SK-N-SH (cell line): ENCODE results near the gene TIAM1. TPM values are rescaled to one million over a fixed set of nuclear protein-coding genes. Genes with fewer than 3 reads are reported as not detected.

Source experiments
- CTCF ChIA-PET: fragments of 300-600, 350-600 bp; formaldehyde crosslinking; extraction: SDS; loops from one replicate; lab custom pipeline; 2021; lab: Yijun Ruan, JAX
- POLR2A ChIA-PET: fragments of 350-600 bp; sonication (Branson Sonifier 250); formaldehyde crosslinking; extraction: SDS; loops from one replicate; lab custom pipeline; 2020; ENCODE audit warnings: antibody characterized with exemption, inconsistent platforms; lab: Yijun Ruan, JAX
- DNase-seq: peaks from one replicate; pipeline ENCODE4 v3.0.0; 2012
- H2AFZ ChIP-seq: fragments of 200-600 bp; sonication (generic); 2 replicates; pipeline ENCODE4 v1.8.1; 2016; ENCODE audit warnings: antibody characterized with exemption, mild to moderate bottlenecking, low read depth
- H3F3A ChIP-seq: fragments of 200-600 bp; sonication (generic); replicated peaks from 2 replicates; pipeline ENCODE3; 2016; ENCODE audit warnings: antibody characterized with exemption, mild to moderate bottlenecking; ENCODE audit not compliant: insufficient read depth
- H3K27ac ChIP-seq, 2 experiments: fragments of 200-500 bp in 1 of 2; fragments of 200-600 bp in 1 of 2; sonication (Bioruptor generic) in 1 of 2; sonication (generic), shearing (Covaris generic) in 1 of 2; 2 replicates each; pipeline versions ENCODE4 v1.5.1 to v1.6.1; 2014 to 2016; ENCODE audit warnings: low read depth in 2 of 2, inconsistent platforms in 1 of 2, low read length in 1 of 2, mild to moderate bottlenecking in 1 of 2, mixed read lengths in 1 of 2
- H3K27me3 ChIP-seq: fragments of 200-600 bp; sonication (generic), shearing (Covaris generic); 2 replicates; pipeline ENCODE4 v1.6.1; 2016; ENCODE audit warnings: mixed run types; ENCODE audit not compliant: insufficient read depth
- H3K36me3 ChIP-seq, 2 experiments: fragments of 200-500 bp in 1 of 2; fragments of 200-600 bp in 1 of 2; sonication (Bioruptor generic) in 1 of 2; sonication (generic) in 1 of 2; replicated peaks in 1 of 2; 2 replicates each; pipeline versions ENCODE3 to v1.5.1; 2014 to 2016; ENCODE audit warnings: low read length in 1 of 2, mild to moderate bottlenecking in 1 of 2; ENCODE audit not compliant: insufficient read depth in 2 of 2, control insufficient read depth in 1 of 2
- H3K4me1 ChIP-seq, 2 experiments: fragments of 200-500 bp in 1 of 2; fragments of 200-600 bp in 1 of 2; sonication (Bioruptor generic) in 1 of 2; sonication (generic), shearing (Covaris generic) in 1 of 2; 2 replicates each; pipeline versions ENCODE4 v1.5.1 to v1.6.1; 2014 to 2016; ENCODE audit warnings: low read depth in 1 of 2, low read length in 1 of 2, mixed run types in 1 of 2; ENCODE audit not compliant: insufficient read depth in 2 of 2, control insufficient read depth in 1 of 2
- H3K4me2 ChIP-seq: fragments of 200-600 bp; sonication (generic), shearing (Covaris generic); 2 replicates; pipeline ENCODE4 v1.6.1; 2017; ENCODE audit warnings: mixed run types
- H3K4me3 ChIP-seq, 2 experiments: fragments of 200-500 bp in 1 of 2; fragments of 200-600 bp in 1 of 2; sonication (Bioruptor generic) in 1 of 2; sonication (generic), shearing (Covaris generic) in 1 of 2; 2 replicates each; pipeline versions ENCODE4 v1.5.1 to v1.8.1; 2014 to 2016; ENCODE audit warnings: low read depth in 2 of 2, inconsistent platforms in 1 of 2, low read length in 1 of 2, mild to moderate bottlenecking in 1 of 2, mixed read lengths in 1 of 2, moderate library complexity in 1 of 2
- H3K79me2 ChIP-seq: fragments of 200-600 bp; sonication (generic); 2 replicates; pipeline ENCODE4 v1.8.1; 2017; ENCODE audit warnings: mild to moderate bottlenecking; ENCODE audit not compliant: insufficient read depth
- H3K9ac ChIP-seq: fragments of 200-600 bp; sonication (generic); 2 replicates; pipeline ENCODE4 v1.6.1; 2017; ENCODE audit warnings: mixed run types
- H3K9me2 ChIP-seq: fragments of 200-600 bp; sonication (generic); 2 replicates; pipeline ENCODE4 v1.6.1; 2017; ENCODE audit warnings: mixed run types
- H3K9me3 ChIP-seq: fragments of 200-600 bp; sonication (generic); 2 replicates; pipeline ENCODE4 v1.6.1; 2017; ENCODE audit warnings: mixed run types, mild to moderate bottlenecking, moderate library complexity
- H4K20me1 ChIP-seq: fragments of 200-600 bp; sonication (generic); 2 replicates; pipeline ENCODE4 v1.6.1; 2017; ENCODE audit warnings: mild to moderate bottlenecking, mixed run types; ENCODE audit not compliant: insufficient read depth
- CHD2 ChIP-seq: fragments of 150-350 bp; IDR thresholded peaks from 2 replicates; pipeline ENCODE4 v1.6.1; 2018; ENCODE audit warnings: low read length; ENCODE audit not compliant: partially characterized antibody
- ELF1 ChIP-seq: IDR thresholded peaks from 2 replicates; pipeline ENCODE4 v1.4.0; 2012
- FOSL2 ChIP-seq: IDR thresholded peaks from 2 replicates; pipeline ENCODE4 v1.4.0; 2012; ENCODE audit warnings: low read depth, mild to moderate bottlenecking, moderate library complexity, borderline replicate concordance
- IRF3 ChIP-seq: fragments of 150-350 bp; IDR thresholded peaks from 2 replicates; pipeline ENCODE4 v1.6.1; 2016; ENCODE audit warnings: mild to moderate bottlenecking, low read depth, low read length
- JUND ChIP-seq: IDR thresholded peaks from 2 replicates; pipeline ENCODE4 v1.4.0; 2012
- NFIC ChIP-seq: IDR thresholded peaks from 2 replicates; pipeline ENCODE4 v1.4.0; 2012; ENCODE audit warnings: borderline replicate concordance
- NRF1 ChIP-seq: IDR thresholded peaks from 2 replicates; pipeline ENCODE4 v1.6.1; 2012; ENCODE audit warnings: low read depth, mild to moderate bottlenecking, low read length
- PBX3 ChIP-seq: IDR thresholded peaks from 2 replicates; pipeline ENCODE4; 2012
- POLR2AphosphoS5 ChIP-seq: IDR thresholded peaks from 2 replicates; pipeline ENCODE4 v1.6.1; 2012; ENCODE audit warnings: low read depth, low read length
- RAD21 ChIP-seq: IDR thresholded peaks from 2 replicates; pipeline ENCODE4 v1.6.1; 2012; ENCODE audit warnings: mild to moderate bottlenecking, low read length
- REST ChIP-seq: IDR thresholded peaks from 2 replicates; pipeline ENCODE4 v1.6.1; 2012; ENCODE audit warnings: mild to moderate bottlenecking, low read depth, low read length, moderate library complexity
- SMC3 ChIP-seq: IDR thresholded peaks from 2 replicates; pipeline ENCODE4 v1.6.1; 2012; ENCODE audit warnings: low read depth, low read length, improper control_type of control experiment
- TAF1 ChIP-seq: IDR thresholded peaks from 2 replicates; pipeline ENCODE4 v1.6.1; 2012; ENCODE audit warnings: low read depth, mild to moderate bottlenecking, low read length, moderate library complexity, borderline replicate concordance
- TCF12 ChIP-seq: IDR thresholded peaks from 2 replicates; pipeline ENCODE4 v1.4.0; 2012
- ZBTB33 ChIP-seq: IDR thresholded peaks from 2 replicates; pipeline ENCODE4 v1.4.0; 2012; ENCODE audit warnings: low read depth, borderline replicate concordance
- WGBS: methylation state at CpG from one replicate; pipeline ENCODE4 v1.1.6; 2017; ENCODE audit warnings: low lambda C conversion rate; 5-methylcytosine and 5-hydroxymethylcytosine counted together
- polyA plus RNA-seq, 3 experiments: library from polyadenylated mRNA; depleted of rRNA; stranded (reverse); fragments of >200 nt; gene quantifications; 2 replicates each; pipeline ENCODE4 v1.2.3, GENCODE V29; 2012

TIAM1 gene
- polyA plus RNA-seq, 1 of the 3 experiments (the other 2 are of a cell fraction) = 1.7 TPM

GRCh38 chr21:31279214-31279613 lies 64.8 kb downstream of the TIAM1 start:
- Histone ChIP-seq H3K4me1 (peaks cover 0 to 10% of the 10 kb centered on the region in 2 experiments; a peak in 1 of 4 replicates), H3F3A (peaks cover 4% of the 10 kb centered on the region), H2AFZ (no peak overlapping the region), H3K9me2 (no peaks in the 10 kb centered on the region), H3K36me3 (no peaks in the 10 kb centered on the region), H3K4me2 (no peak overlapping the region), H3K79me2 (no peaks in the 10 kb centered on the region), H3K9me3 (no peaks in the 10 kb centered on the region), H3K27me3 (no peaks in the 10 kb centered on the region), H3K27ac (no peak overlapping the region), H3K4me3 (no peak overlapping the region), H4K20me1 (no peaks in the 10 kb centered on the region), H3K9ac (no peak overlapping the region)
- ChIA-PET CTCF (interaction anchor here (1.6 kb wide), 1 partner anchor 302 kb away, joined by 3 read pairs; no protein-coding TSS in a partner anchor), POLR2A (no interaction called here)
- TF ChIP-seq ZBTB33 = no peak
- no peak for TF ChIP-seq RAD21
- no peak for TF ChIP-seq REST
- no peak for TF ChIP-seq TCF12
- no peak for TF ChIP-seq FOSL2
- no peak for TF ChIP-seq CHD2
- no peak for TF ChIP-seq TAF1
- no peak for TF ChIP-seq JUND
- WGBS = 79% methylated on average over 8 of the region's 8 CpGs
- DNase-seq = no peak

- CTCF ChIA-PET = interaction anchor here (1.6 kb wide), 1 partner anchor 302 kb away, joined by 3 read pairs; no protein-coding TSS in a partner anchor
- POLR2A ChIA-PET = no interaction called here
- H2AFZ ChIP-seq = no peak overlapping the region
- no peaks in the 10 kb centered on the region for H3K9me3 ChIP-seq
- 80% methylated on average over 11 of the region's 11 CpGs for WGBS
- H3K9ac ChIP-seq = no peak overlapping the region
- H3K4me2 ChIP-seq = no peak overlapping the region
- no peaks in the 10 kb centered on the region for H3K36me3 ChIP-seq
- H3K27me3 ChIP-seq = no peaks in the 10 kb centered on the region
- H3K27ac ChIP-seq = no peak overlapping the region
- H3F3A ChIP-seq = peaks cover 4% of the 10 kb centered on the region
- H4K20me1 ChIP-seq = no peaks in the 10 kb centered on the region
- peaks cover 0 to 10% of the 10 kb centered on the region in 2 experiments; a peak in 1 of 4 replicates for H3K4me1 ChIP-seq
- no peaks in the 10 kb centered on the region for H3K9me2 ChIP-seq
- no peak for DNase-seq
- no peak overlapping the region for H3K4me3 ChIP-seq
- H3K79me2 ChIP-seq = no peaks in the 10 kb centered on the region
- no peak for TF ChIP-seq ELF1
- no peak for TF ChIP-seq CHD2
- TF ChIP-seq REST = no peak
- no peak for TF ChIP-seq NFIC
- no peak for TF ChIP-seq SMC3
- no peak for TF ChIP-seq RAD21
- no peak for TF ChIP-seq NRF1
- no peak for TF ChIP-seq IRF3
- no peak for TF ChIP-seq PBX3
- no peak for TF ChIP-seq TAF1
- TF ChIP-seq POLR2AphosphoS5 = no peak
Observed at GRCh38 chr21:31278511-31279130, 65.4 kb downstream of the TIAM1 start.
